ENCODE data around the gene NSD1.

Gene NSD1

GRCh38 chr5:177183142-177183541, 49.6 kb downstream of the NSD1 start:
- DNase-seq: no peak

- no peak for DNase-seq
Observed at GRCh38 chr5:177183766-177184360, 50.3 kb downstream of the NSD1 start.

GRCh38 chr5:177185993-177186392, 52.4 kb downstream of the NSD1 start:
- no peak for DNase-seq

GRCh38 chr5:177186645-177187044, 53.1 kb downstream of the NSD1 start:
- DNase-seq: no peak

- DNase-seq: no peak
Observed at GRCh38 chr5:177188775-177189174, 55.2 kb downstream of the NSD1 start.

GRCh38 chr5:177189416-177189815, 55.8 kb downstream of the NSD1 start:
- no peak for DNase-seq

- no peak for DNase-seq
Observed at GRCh38 chr5:177189965-177190364, 56.4 kb downstream of the NSD1 start.

GRCh38 chr5:177194268-177194667, 60.7 kb downstream of the NSD1 start:
- DNase-seq: no peak

- no peak for DNase-seq
Observed at GRCh38 chr5:177195307-177195952, 61.9 kb downstream of the NSD1 start.

GRCh38 chr5:177198738-177199137, 65.2 kb downstream of the NSD1 start:
- DNase-seq: no peak

- DNase-seq: no peak
Observed at GRCh38 chr5:177204281-177204680, 70.7 kb downstream of the NSD1 start.

GRCh38 chr5:177209610-177210009, 76.0 kb downstream of the NSD1 start:
- DNase-seq: no peak

GRCh38 chr5:177212242-177212641, 78.7 kb downstream of the NSD1 start:
- DNase-seq: no peak

GRCh38 chr5:177220576-177220975, 87.0 kb downstream of the NSD1 start:
- DNase-seq: no peak

- DNase-seq: no peak
Observed at GRCh38 chr5:177222269-177222668, 88.7 kb downstream of the NSD1 start.

- no peak for DNase-seq
Observed at GRCh38 chr5:177225798-177226197, 92.2 kb downstream of the NSD1 start.

GRCh38 chr5:177226860-177227259, 93.3 kb downstream of the NSD1 start:
- DNase-seq: no peak

GRCh38 chr5:177228751-177229150, 95.2 kb downstream of the NSD1 start:
- no peak for DNase-seq

GRCh38 chr5:177230660-177231059, 97.1 kb downstream of the NSD1 start:
- DNase-seq: no peak

- no peak for DNase-seq
Observed at GRCh38 chr5:177231479-177232250, 98.1 kb downstream of the NSD1 start.

GRCh38 chr5:177232358-177232757, 98.8 kb downstream of the NSD1 start:
- DNase-seq: no peak

- DNase-seq: no peak
Observed at GRCh38 chr5:177232761-177233160, 99.2 kb downstream of the NSD1 start.

- DNase-seq: no peak
Observed at GRCh38 chr5:177233206-177233605, 99.6 kb downstream of the NSD1 start.

GRCh38 chr5:177233802-177234201, 100.2 kb downstream of the NSD1 start:
- no peak for DNase-seq

Data from activated effector memory CD4-positive, alpha-beta T cell treated with anti-CD3 and anti-CD28 coated beads, Interleukin-2, amount 50 U/mL, for 16 hours (primary cell).